Neural cell (in vitro differentiated cells): ENCODE measurements around the gene CCN2.

Experiments
- CTCF ChIP-seq: fragments of 450-650 bp; IDR thresholded peaks from 2 replicates; pipeline ENCODE4 v1.5.1; 2014; ENCODE audit warnings: antibody characterized with exemption, mild to moderate bottlenecking, moderate library complexity; ENCODE audit not compliant: poor library complexity, severe bottlenecking
- EP300 ChIP-seq: fragments of 450-650 bp; conservative IDR thresholded peaks from 2 replicates; pipeline ENCODE4 v1.6.1; 2014; ENCODE audit warnings: antibody characterized with exemption, mild to moderate bottlenecking, moderate library complexity; ENCODE audit not compliant: poor library complexity, severe bottlenecking
- EZH2 ChIP-seq: fragments of 200-600, 300-800 bp; shearing (Covaris generic), sonication (generic); IDR thresholded peaks from 2 replicates; pipeline ENCODE4 v1.6.1; 2014; ENCODE audit warnings: antibody characterized with exemption, low read length, borderline replicate concordance, mild to moderate bottlenecking; ENCODE audit not compliant: insufficient read depth, poor library complexity, severe bottlenecking
- MXI1 ChIP-seq: fragments of 450-650 bp; conservative IDR thresholded peaks from 2 replicates; pipeline ENCODE4 v1.6.1; 2014; ENCODE audit warnings: antibody characterized with exemption, mild to moderate bottlenecking; ENCODE audit not compliant: poor library complexity, severe bottlenecking
- POLR2AphosphoS5 ChIP-seq: IDR thresholded peaks from 2 replicates; pipeline ENCODE4 v1.6.1; 2012
- RAD21 ChIP-seq: fragments of 450-650 bp; conservative IDR thresholded peaks from 2 replicates; pipeline ENCODE4 v1.6.1; 2014; ENCODE audit warnings: antibody characterized with exemption, mild to moderate bottlenecking, moderate library complexity
- SMC3 ChIP-seq: fragments of 450-650 bp; conservative IDR thresholded peaks from 2 replicates; pipeline ENCODE4 v1.6.1; 2014; ENCODE audit warnings: antibody characterized with exemption, mild to moderate bottlenecking, moderate library complexity; ENCODE audit not compliant: poor library complexity
- TAF1 ChIP-seq: IDR thresholded peaks from 2 replicates; pipeline ENCODE4 v1.6.1; 2012; ENCODE audit warnings: low read depth
- TF ChIP-seq, protein P1 (sequence below): IDR thresholded peaks from 2 replicates; pipeline ENCODE4 v1.6.1; 2012; ENCODE audit warnings: borderline replicate concordance

DNA sequence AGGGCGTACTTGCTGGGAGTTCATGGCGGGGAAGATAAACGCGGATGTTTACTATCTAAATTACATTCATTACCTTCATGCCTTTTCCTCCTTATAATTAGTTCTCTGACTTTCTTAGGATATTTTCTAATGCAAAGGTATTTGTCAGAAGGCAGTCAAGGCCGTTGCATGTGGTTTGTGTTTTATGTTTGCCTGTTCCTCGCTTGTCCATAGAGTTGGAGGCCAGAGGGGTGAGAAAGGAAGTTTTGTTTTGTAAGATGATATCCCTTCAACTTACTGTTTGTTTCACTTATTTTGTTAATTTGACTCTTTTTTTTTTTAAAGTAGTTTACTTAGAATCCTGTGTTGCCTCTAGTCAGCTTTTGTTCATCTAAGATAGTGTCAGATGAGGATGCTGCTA, 4.0 kb upstream of the CCN2 start:
- TF ChIP-seq CTCF: no peak
- no peak for TF ChIP-seq POLR2AphosphoS5
- no peak for TF ChIP-seq TAF1
- TF ChIP-seq MXI1: no peak
- TF ChIP-seq EZH2: no peak
- no peak for TF ChIP-seq EP300
- TF ChIP-seq, protein P1, sequence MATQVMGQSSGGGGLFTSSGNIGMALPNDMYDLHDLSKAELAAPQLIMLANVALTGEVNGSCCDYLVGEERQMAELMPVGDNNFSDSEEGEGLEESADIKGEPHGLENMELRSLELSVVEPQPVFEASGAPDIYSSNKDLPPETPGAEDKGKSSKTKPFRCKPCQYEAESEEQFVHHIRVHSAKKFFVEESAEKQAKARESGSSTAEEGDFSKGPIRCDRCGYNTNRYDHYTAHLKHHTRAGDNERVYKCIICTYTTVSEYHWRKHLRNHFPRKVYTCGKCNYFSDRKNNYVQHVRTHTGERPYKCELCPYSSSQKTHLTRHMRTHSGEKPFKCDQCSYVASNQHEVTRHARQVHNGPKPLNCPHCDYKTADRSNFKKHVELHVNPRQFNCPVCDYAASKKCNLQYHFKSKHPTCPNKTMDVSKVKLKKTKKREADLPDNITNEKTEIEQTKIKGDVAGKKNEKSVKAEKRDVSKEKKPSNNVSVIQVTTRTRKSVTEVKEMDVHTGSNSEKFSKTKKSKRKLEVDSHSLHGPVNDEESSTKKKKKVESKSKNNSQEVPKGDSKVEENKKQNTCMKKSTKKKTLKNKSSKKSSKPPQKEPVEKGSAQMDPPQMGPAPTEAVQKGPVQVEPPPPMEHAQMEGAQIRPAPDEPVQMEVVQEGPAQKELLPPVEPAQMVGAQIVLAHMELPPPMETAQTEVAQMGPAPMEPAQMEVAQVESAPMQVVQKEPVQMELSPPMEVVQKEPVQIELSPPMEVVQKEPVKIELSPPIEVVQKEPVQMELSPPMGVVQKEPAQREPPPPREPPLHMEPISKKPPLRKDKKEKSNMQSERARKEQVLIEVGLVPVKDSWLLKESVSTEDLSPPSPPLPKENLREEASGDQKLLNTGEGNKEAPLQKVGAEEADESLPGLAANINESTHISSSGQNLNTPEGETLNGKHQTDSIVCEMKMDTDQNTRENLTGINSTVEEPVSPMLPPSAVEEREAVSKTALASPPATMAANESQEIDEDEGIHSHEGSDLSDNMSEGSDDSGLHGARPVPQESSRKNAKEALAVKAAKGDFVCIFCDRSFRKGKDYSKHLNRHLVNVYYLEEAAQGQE: no peak
- no peak for TF ChIP-seq RAD21
- no peak for TF ChIP-seq SMC3
